ENCODE results near the gene C1orf185.

GRCh38 chr1:51133045-51133444 lies 31.0 kb downstream of the C1orf185 start:
- TF ChIP-seq CTCF (optimal IDR thresholded peaks at IDR 0.05 in 1 of 3, IDR thresholded peaks at IDR 0.05 in 1 of 3, conservative IDR thresholded peaks at IDR 0.05 in 1 of 3; ENCODE audit: extremely low read depth in 1 of 3, insufficient read depth in 2 of 3, low read length in 3 of 3) (no peak), EZH2 (IDR thresholded peaks at IDR 0.05; ENCODE audit: low read length) (no peak)
